ENCODE results near the gene ACAT2.

DNA sequence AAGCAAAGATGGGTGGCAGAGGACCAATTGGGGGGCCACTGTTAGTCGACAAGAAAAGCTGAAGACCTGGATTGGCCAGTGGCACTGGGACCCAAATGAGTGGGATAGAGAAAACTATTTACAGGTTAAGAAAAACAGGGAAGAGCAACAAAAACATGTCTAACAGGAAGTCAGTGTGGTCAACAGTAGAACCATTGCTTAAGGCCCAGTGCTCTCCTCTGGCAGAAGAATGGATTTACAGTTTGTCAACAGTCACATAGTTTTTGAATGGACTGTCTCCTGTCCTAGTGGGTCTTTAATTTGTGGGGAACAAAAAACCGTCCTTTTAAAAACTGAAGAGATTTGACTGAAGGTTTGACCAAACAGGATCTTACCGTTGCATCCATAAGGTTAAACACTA lies 46.7 kb upstream of the ACAT2 start:
- TF ChIP-seq YY1 (IDR thresholded peaks at IDR 0.05; ENCODE audit: insufficient read depth, insufficient read length) (no peak), SUZ12 (IDR thresholded peaks at IDR 0.05; ENCODE audit: extremely low read depth, insufficient read depth, insufficient read length) (no peak), ZNF274 (IDR thresholded peaks at IDR 0.05; ENCODE audit: low read depth, low read length) (no peak)
